ENCODE data around the gene TPBGL.

- TF ChIP-seq CTCF (conservative IDR thresholded peaks at IDR 0.05; ENCODE audit: low read depth, low read length) (no peak), EZH2phosphoT487 (IDR thresholded peaks at IDR 0.05; ENCODE audit: borderline replicate concordance, low read length) (no peak), EZH2 (IDR thresholded peaks at IDR 0.05; ENCODE audit: low read length, unreplicated experiment) (no peak)
These were observed 20.7 kb upstream of the TPBGL start for GRCh38 chr11:75219869-75220268.

All from PC-3 (cell line).